Measurements from ENCODE around the gene SMURF1.

GRCh38 chr7:99102361-99102760 is 41.5 kb downstream of the SMURF1 start:
- TF ChIP-seq CTCF (IDR thresholded peaks at IDR 0.05): no peak
- TF ChIP-seq POLR2A (IDR thresholded peaks at IDR 0.05): no peak

All from body of pancreas (tissue), 4 donors.